ENCODE measurements around the gene CLBA1. TPM values are rescaled to one million over a fixed set of nuclear protein-coding genes. Genes with fewer than 3 reads are reported as not detected.

The CLBA1 gene
- total RNA-seq, 4 donors from 2014 or later, result 1.4 to 7.9 (median 3.6) TPM

- TF ChIP-seq CTCF (IDR thresholded peaks at IDR 0.05; ENCODE audit: low read depth), result no peak
These were observed 34.5 kb downstream of the CLBA1 start for GRCh38 chr14:105019861-105020814.

GRCh38 chr14:105020815-105021655, 35.4 kb downstream of the CLBA1 start, which contains the start of gene CDCA4:
TSS of gene CDCA4 (minus strand) at chr14:105021083. CDS start at chr14:105011929, 9,154 bp downstream.
- TF ChIP-seq CTCF (IDR thresholded peaks at IDR 0.05; ENCODE audit: low read depth), result no peak

GRCh38 chr14:105021656-105022275, 36.2 kb downstream of the CLBA1 start:
- TF ChIP-seq CTCF (IDR thresholded peaks at IDR 0.05; ENCODE audit: low read depth), result no peak

- no peak for TF ChIP-seq CTCF (IDR thresholded peaks at IDR 0.05; ENCODE audit: low read depth)
These were observed 36.7 kb downstream of the CLBA1 start for GRCh38 chr14:105022276-105022670.

GRCh38 chr14:105023144-105023543, 37.6 kb downstream of the CLBA1 start:
- no peak for TF ChIP-seq CTCF (IDR thresholded peaks at IDR 0.05; ENCODE audit: low read depth)

- TF ChIP-seq CTCF (IDR thresholded peaks at IDR 0.05; ENCODE audit: low read depth), result no peak
These were observed 38.3 kb downstream of the CLBA1 start for GRCh38 chr14:105023791-105024480.

Measured in subcutaneous adipose tissue (tissue), 4 donors.